ENCODE measurements around the gene MAP3K2.
"Not testable (repeated sequence)": the region's sequence is repeated elsewhere in the genome, so short reads cannot be mapped to it uniquely, and the experiment has no call there.

The MAP3K2 gene

GRCh38 chr2:127379712-127380355 lies 7.9 kb downstream of the MAP3K2 start:
- no peak for DNase-seq

- no peak for DNase-seq
Measured at GRCh38 chr2:127378720-127379119, 9.1 kb downstream of the MAP3K2 start.

GRCh38 chr2:127377262-127377661 lies 10.5 kb downstream of the MAP3K2 start:
- no peak for DNase-seq

GRCh38 chr2:127376257-127376656 lies 11.5 kb downstream of the MAP3K2 start:
- no peak for DNase-seq

GRCh38 chr2:127373362-127374083 lies 14.3 kb downstream of the MAP3K2 start:
- DNase-seq: no peak

GRCh38 chr2:127371037-127371436 lies 16.7 kb downstream of the MAP3K2 start:
- no peak for DNase-seq

- DNase-seq: no peak
Measured at GRCh38 chr2:127370010-127370409, 17.8 kb downstream of the MAP3K2 start.

- DNase-seq: no peak
Measured at GRCh38 chr2:127365211-127365643, 22.5 kb downstream of the MAP3K2 start.

- no peak for DNase-seq
Measured at GRCh38 chr2:127362971-127363370, 24.8 kb downstream of the MAP3K2 start.

- no peak for DNase-seq
Measured at GRCh38 chr2:127361929-127362885, 25.6 kb downstream of the MAP3K2 start.

GRCh38 chr2:127360242-127360641 lies 27.5 kb downstream of the MAP3K2 start:
- DNase-seq: no peak

- no peak for DNase-seq
Measured at GRCh38 chr2:127359520-127359919, 28.3 kb downstream of the MAP3K2 start.

GRCh38 chr2:127358971-127359370 lies 28.8 kb downstream of the MAP3K2 start:
- no peak for DNase-seq

- DNase-seq: no peak
Measured at GRCh38 chr2:127358044-127358443, 29.7 kb downstream of the MAP3K2 start.

- DNase-seq: no peak
Measured at GRCh38 chr2:127357591-127357990, 30.2 kb downstream of the MAP3K2 start.

GRCh38 chr2:127356531-127356930 lies 31.2 kb downstream of the MAP3K2 start:
- DNase-seq: no peak

GRCh38 chr2:127355407-127356008 lies 32.3 kb downstream of the MAP3K2 start:
- DNase-seq: no peak

- DNase-seq: not testable (repeated sequence)
Measured at GRCh38 chr2:127353873-127354676, 33.7 kb downstream of the MAP3K2 start.

GRCh38 chr2:127353223-127353622 lies 34.6 kb downstream of the MAP3K2 start:
- DNase-seq: not testable (repeated sequence)

GRCh38 chr2:127351603-127352002 lies 36.2 kb downstream of the MAP3K2 start:
- DNase-seq: no peak

GRCh38 chr2:127348426-127349000 lies 39.3 kb downstream of the MAP3K2 start:
- no peak for DNase-seq
